HepG2 (cell line): ENCODE data around the gene LATS2. TPM values are rescaled to one million over a fixed set of nuclear protein-coding genes. Genes with fewer than 3 reads are reported as not detected.
"Not testable (repeated sequence)": the region's sequence is repeated elsewhere in the genome, so short reads cannot be mapped to it uniquely, and the experiment has no call there.

ENCODE experiments used
- ATAC-seq: fragments of 200-7000 bp; cut with Tn5 transposase; 3 replicates; pipeline ENCODE4 v1.9.1; 2020; ENCODE audit warnings: mild to moderate bottlenecking, moderate library complexity
- BruUV-seq: library from RNA; stranded (reverse); fragments of 400-500 nt; replicated peaks from 2 replicates; lab custom pipeline; 2021; lab: Mats Ljungman, UMichigan
- CTCF ChIA-PET: fragments of 300-600 bp; formaldehyde crosslinking; extraction: SDS; loops from one replicate; lab custom pipeline; 2021; ENCODE audit warnings: low total read pairs, inconsistent platforms, low intra/inter-chr PET ratio; lab: Yijun Ruan, JAX
- POLR2A ChIA-PET: fragments of 350-600 bp; sonication (Branson Sonifier 250); formaldehyde crosslinking; loops from one replicate; lab custom pipeline; 2020; ENCODE audit warnings: antibody characterized with exemption, inconsistent platforms; lab: Yijun Ruan, JAX
- DNase-seq: peaks from one replicate; pipeline ENCODE4 v3.0.0-alpha.2; 2015; ENCODE audit warnings: low spot score
- FAIRE-seq: peaks from 3 replicates; lab custom pipeline; 2011; peaks lifted over from hg19 to GRCh38; lab: Jason Lieb, UNC
- H2AFZ ChIP-seq: one replicate; pipeline ENCODE4 v1.6.1; 2011; ENCODE audit warnings: low read length, inconsistent platforms
- H3K27ac ChIP-seq: fragments of 300-600 bp; 3 replicates; pipeline ENCODE4 v1.8.0; 2011; ENCODE audit warnings: mixed run types, mild to moderate bottlenecking, mixed read lengths, low read length, inconsistent platforms; ENCODE audit not compliant: insufficient read depth; ENCODE audit errors: extremely low read length
- H3K27me3 ChIP-seq, 2 experiments: fragments of 200-600 bp in 1 of 2; 2 replicates in 1 of 2; 3 replicates in 1 of 2; pipeline versions ENCODE4 v1.6.0 to v1.8.0; 2011; ENCODE audit warnings: low read length in 2 of 2, mild to moderate bottlenecking in 2 of 2, moderate library complexity in 2 of 2, inconsistent platforms in 1 of 2; ENCODE audit not compliant: insufficient read depth in 2 of 2, control insufficient read depth in 1 of 2
- H3K36me3 ChIP-seq, 2 experiments: fragments of 200-600 bp in 1 of 2; replicated peaks in 1 of 2; 2 replicates in 1 of 2; 3 replicates in 1 of 2; pipeline versions ENCODE4 v1.5.1 to v1.8.0; 2011; ENCODE audit warnings: low read length in 2 of 2, inconsistent platforms in 1 of 2; ENCODE audit not compliant: insufficient read depth in 2 of 2, control insufficient read depth in 1 of 2
- H3K4me1 ChIP-seq: 2 replicates; pipeline ENCODE4 v1.5.1; 2012; ENCODE audit warnings: low read length, inconsistent platforms; ENCODE audit not compliant: insufficient read depth
- H3K4me2 ChIP-seq: 2 replicates; pipeline ENCODE4 v1.6.0; 2011; ENCODE audit warnings: low read depth, low read length, inconsistent platforms
- H3K4me3 ChIP-seq, 3 experiments: fragments of 200-600 bp in 1 of 3; sonication (generic), shearing (Covaris generic) in 1 of 3; replicated peaks in 1 of 3; 2 replicates each; pipeline ENCODE4 v1.5.1; 2011 to 2016; ENCODE audit warnings: low read length in 3 of 3, inconsistent platforms in 2 of 3, low read depth in 2 of 3, mild to moderate bottlenecking in 2 of 3, control low read depth in 1 of 3, mixed read lengths in 1 of 3; ENCODE audit not compliant: insufficient read depth in 1 of 3
- H3K79me2 ChIP-seq: one replicate; pipeline ENCODE4 v1.6.1; 2011; ENCODE audit warnings: low read length, inconsistent platforms; ENCODE audit not compliant: insufficient read depth
- H3K9ac ChIP-seq: 2 replicates; pipeline ENCODE4 v1.6.0; 2011; ENCODE audit warnings: mild to moderate bottlenecking, low read depth, low read length, inconsistent platforms; ENCODE audit not compliant: insufficient read depth
- H3K9me3 ChIP-seq: 2 replicates; pipeline ENCODE4 v1.5.1; 2012; ENCODE audit warnings: mild to moderate bottlenecking, low read length
- H4K20me1 ChIP-seq: 2 replicates; pipeline ENCODE4 v1.6.0; 2011; ENCODE audit warnings: inconsistent platforms, mild to moderate bottlenecking, low read length, moderate library complexity; ENCODE audit not compliant: insufficient read depth
- EP300 ChIP-seq, 3 experiments: sonication (generic) in 1 of 3; formaldehyde crosslinking in 1 of 3; IDR thresholded peaks; 2 replicates each; pipeline versions ENCODE4 v1.5.1 to v1.6.1; 2011 to 2020; ENCODE audit warnings: low read depth in 2 of 3, low read length in 2 of 3, borderline replicate concordance in 1 of 3, improper control_type of control experiment in 1 of 3, mild to moderate bottlenecking in 1 of 3, missing genetic modification reagents in 1 of 3, moderate library complexity in 1 of 3
- MAX ChIP-seq: IDR thresholded peaks from 2 replicates; pipeline ENCODE4 v1.6.1; 2012; ENCODE audit warnings: inconsistent platforms
- MXD4 ChIP-seq: IDR thresholded peaks from 2 replicates; pipeline ENCODE4 v1.6.1; 2016; ENCODE audit warnings: mild to moderate bottlenecking, missing biosample characterization, missing genetic modification reagents
- NKX3-1 ChIP-seq: sonication (generic); formaldehyde crosslinking; IDR thresholded peaks from 2 replicates; pipeline ENCODE4 v1.5.0; 2020; ENCODE audit warnings: missing genetic modification reagents
- SPEN ChIP-seq: sonication (generic); formaldehyde crosslinking; IDR thresholded peaks from 2 replicates; pipeline ENCODE4 v1.5.1; 2020; ENCODE audit warnings: low read depth, mild to moderate bottlenecking, missing genetic modification reagents
- ZBTB3 ChIP-seq: sonication (generic); formaldehyde crosslinking; IDR thresholded peaks from 2 replicates; pipeline ENCODE4 v1.4.0; 2020; ENCODE audit warnings: low read depth, mild to moderate bottlenecking, moderate library complexity, missing genetic modification reagents, borderline replicate concordance
- ZFP90 ChIP-seq: sonication (generic); formaldehyde crosslinking; IDR thresholded peaks from 2 replicates; pipeline ENCODE4 v1.8.0; 2022; ENCODE audit warnings: missing genetic modification reagents, mild to moderate bottlenecking, inconsistent platforms, borderline replicate concordance
- ZFY ChIP-seq: sonication (generic); formaldehyde crosslinking; IDR thresholded peaks from 2 replicates; pipeline ENCODE4 v1.4.0; 2020; ENCODE audit warnings: missing genetic modification reagents
- ZNF446 ChIP-seq: sonication (generic); formaldehyde crosslinking; IDR thresholded peaks from 2 replicates; pipeline ENCODE4 v1.5.0; 2020; ENCODE audit warnings: mild to moderate bottlenecking, missing genetic modification reagents
- ZNF629 ChIP-seq: sonication (generic); formaldehyde crosslinking; conservative IDR thresholded peaks from 2 replicates; pipeline ENCODE4 v1.5.0; 2020; ENCODE audit warnings: missing genetic modification reagents
- ZNF777 ChIP-seq: sonication (generic); formaldehyde crosslinking; IDR thresholded peaks from 2 replicates; pipeline ENCODE4 v1.4.0; 2020; ENCODE audit warnings: missing genetic modification reagents
- WGBS: methylation state at CpG from one replicate; pipeline ENCODE4 v1.1.6; 2017; ENCODE audit warnings: low lambda C conversion rate; 5-methylcytosine and 5-hydroxymethylcytosine counted together
- in situ Hi-C: cut with HindIII; loops from 2 replicates; pipeline ENCODE4 v1.10.0; 2017; ENCODE audit warnings: low pct_unique_long_range_greater_than_20kb; ENCODE audit not compliant: extremely low pct_ligation_motif_present
- intact Hi-C: fragments of 100-400 bp; cut with micrococcal nuclease; formaldehyde crosslinking; loops from one replicate; pipeline ENCODE4 v1.10.0; 2022; ENCODE audit not compliant: unreplicated experiment
- polyA plus RNA-seq, 8 experiments: library from polyadenylated mRNA; depleted of rRNA in 3 of 8; stranded (reverse) in 7 of 8; unstranded in 1 of 8; fragments of >200 nt; fragmentation: Illumina TruSeq in 4 of 8; extraction: Trizol in 4 of 8; gene quantifications; 2 replicates each; pipeline versions ENCODE4 v1.2.1 to v1.2.3, GENCODE V29; 2011 to 2016; ENCODE audit warnings: low read depth in 4 of 8, missing spikeins in 1 of 8, mixed read lengths in 1 of 8; ENCODE audit not compliant: insufficient read depth in 1 of 8
- total RNA-seq, 5 experiments: library from RNA; depleted of rRNA; stranded (reverse); fragments of >200 nt; fragmentation: Illumina TruSeq; extraction: Trizol; gene quantifications; 2 replicates each; pipeline ENCODE4 v1.2.3, GENCODE V29; 2016; ENCODE audit warnings: low read depth in 1 of 5
- TF ChIP-seq, protein P1 (sequence below): sonication (generic); formaldehyde crosslinking; IDR thresholded peaks from 2 replicates; pipeline ENCODE4 v1.8.0; 2022; ENCODE audit warnings: mild to moderate bottlenecking, missing genetic modification reagents, borderline replicate concordance

The LATS2 gene
- total and polyA plus RNA-seq, 2 of the 13 experiments (the other 11 are each of a cell fraction or from before 2014, with no cell fraction given): 7.3 to 8.5 TPM

DNA sequence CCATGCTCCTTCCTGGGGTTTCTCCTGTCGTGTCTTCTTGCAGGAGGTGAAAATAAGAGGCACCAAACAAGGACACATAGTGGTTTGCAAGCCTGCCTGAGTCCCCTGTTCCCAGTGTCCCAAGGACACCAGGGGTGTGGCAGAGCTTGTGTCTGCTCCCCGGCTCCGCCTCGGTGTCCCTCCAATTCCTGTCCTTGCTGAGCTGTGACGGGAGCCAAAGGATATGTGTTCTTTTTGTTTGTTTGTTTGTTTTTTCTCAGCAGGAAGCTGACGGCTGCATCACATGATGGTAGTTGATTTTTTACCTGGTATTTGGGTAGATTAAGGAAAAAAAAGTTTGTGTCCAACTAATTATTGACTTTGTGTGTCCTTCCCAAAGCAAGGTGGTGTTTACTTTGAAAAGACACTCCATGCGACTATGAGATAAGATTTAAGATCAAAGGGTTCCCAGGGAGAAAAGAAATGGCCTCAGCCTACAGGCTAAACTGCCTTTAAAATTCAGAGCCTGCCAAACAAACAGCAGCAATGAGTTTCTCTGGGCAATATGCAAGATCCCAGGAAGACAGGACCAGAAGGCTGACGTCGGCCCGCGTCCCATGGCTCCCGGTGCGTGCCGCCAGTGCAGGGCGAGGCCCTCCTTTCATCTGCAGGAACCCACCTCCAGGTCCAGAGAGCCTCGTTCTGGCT is 108.0 kb downstream of the LATS2 start (continued):
- 0 out of 2 replicates have a peak, but pooled peaks have one; percentile 29 for TF ChIP-seq MXD4 (CRISPR knock-in tag)
- TF ChIP-seq NKX3-1 (CRISPR knock-in tag): 0 out of 2 replicates have a peak, but pooled peaks have one; percentile 46
- TF ChIP-seq EP300 (IDR thresholded peaks at IDR 0.05; ENCODE audit: low read depth in 2 of 2, low read length in 2 of 2): peak in 1 of 2 experiments; percentile 89; a peak in 2 of 4 replicates
- peak; percentile 48; the same call in 1 of the 2 replicates for TF ChIP-seq EP300 (CRISPR knock-in tag; IDR thresholded peaks at IDR 0.05; ENCODE audit: borderline replicate concordance)
- TF ChIP-seq ZBTB3: no peak
- TF ChIP-seq SPEN (CRISPR knock-in tag): peak; percentile 40; the same call in 1 of the 2 replicates
- no peak for TF ChIP-seq ZNF446 (CRISPR knock-in tag)
- TF ChIP-seq, all 625 proteins: peak for 184

GRCh38 chr13:20952838-20953237 is 108.5 kb downstream of the LATS2 start:
- no peaks in the 10 kb centered on the region for H3K36me3 ChIP-seq
- no peaks in the 10 kb centered on the region for H3K79me2 ChIP-seq
- POLR2A ChIA-PET: interaction anchor here (0.9 to 1.3 kb wide), 6 partner anchors 9 to 224 kb away, joined by 3 to 8 read pairs (median 4); partner anchors contain the start of genes MRPL57, SKA3 and XPO4
- peak overlapping the region; percentile 71 for H3K27ac ChIP-seq
- BruUV-seq: no TSS peak
- H2AFZ ChIP-seq: no peak overlapping the region
- in situ Hi-C loops: no loop called here
- no peaks in the 10 kb centered on the region for H3K9me3 ChIP-seq
- peak overlapping the region; percentile 57 for H3K9ac ChIP-seq
- intact Hi-C loops: loop anchor here (5.0 kb wide), 1 partner anchor 59 kb away; no protein-coding TSS in a partner anchor
- no CpG with 5 or more reads among the region's 16 CpGs for WGBS
- H4K20me1 ChIP-seq: no peaks in the 10 kb centered on the region
- DNase-seq (no peak), ATAC-seq (no peak; the same call in 2 of the 3 replicates)
- no peaks in the 10 kb centered on the region for H3K27me3 ChIP-seq
- peak overlapping the region; percentile 39 to 64 (median 43) for H3K4me3 ChIP-seq
- TF ChIP-seq, protein P1, sequence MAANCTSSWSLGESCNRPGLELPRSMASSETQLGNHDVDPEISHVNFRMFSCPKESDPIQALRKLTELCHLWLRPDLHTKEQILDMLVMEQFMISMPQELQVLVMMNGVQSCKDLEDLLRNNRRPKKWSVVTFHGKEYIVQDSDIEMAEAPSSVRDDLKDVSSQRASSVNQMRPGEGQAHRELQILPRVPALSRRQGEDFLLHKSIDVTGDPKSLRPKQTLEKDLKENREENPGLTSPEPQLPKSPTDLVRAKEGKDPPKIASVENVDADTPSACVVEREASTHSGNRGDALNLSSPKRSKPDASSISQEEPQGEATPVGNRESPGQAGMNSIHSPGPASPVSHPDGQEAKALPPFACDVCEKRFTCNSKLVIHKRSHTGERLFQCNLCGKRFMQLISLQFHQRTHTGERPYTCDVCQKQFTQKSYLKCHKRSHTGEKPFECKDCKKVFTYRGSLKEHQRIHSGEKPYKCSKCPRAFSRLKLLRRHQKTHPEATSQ (CRISPR knock-in tag): no peak
- TF ChIP-seq MAX (0 out of 2 replicates have a peak, but pooled peaks have one; percentile 4), ZNF629 (CRISPR knock-in tag) (no peak), ZFP90 (CRISPR knock-in tag) (no peak), ZNF777 (CRISPR knock-in tag) (0 out of 2 replicates have a peak, but pooled peaks have one; percentile 3), ZFY (0 out of 2 replicates have a peak, but pooled peaks have one; percentile 4)
- TF ChIP-seq, all 625 proteins: peak for 3
- Histone ChIP-seq H3K4me1 (peaks cover 42% of the 10 kb centered on the region), H3K4me2 (peak overlapping the region; percentile 94)
- CTCF ChIA-PET: no interaction called here
- no peak for FAIRE-seq

- POLR2A ChIA-PET, ATAC-seq, BruUV-seq: not testable (repeated sequence)
Measured at GRCh38 chr13:20948001-20948400, 113.4 kb downstream of the LATS2 start.

More at GRCh38 chr13:20948001-20948400, 113.4 kb downstream of the LATS2 start:
- H2AFZ ChIP-seq, CTCF ChIA-PET, H3K27ac ChIP-seq, H3K27me3 ChIP-seq, FAIRE-seq, H3K9me3 ChIP-seq, H3K9ac ChIP-seq, H3K36me3 ChIP-seq, H3K79me2 ChIP-seq, intact Hi-C loops, H3K4me3 ChIP-seq, DNase-seq, H4K20me1 ChIP-seq, H3K4me2 ChIP-seq: not testable (repeated sequence)
- WGBS: 70% methylated on average over 3 of the region's 3 CpGs
- H3K4me1 ChIP-seq: peaks cover 38% of the 10 kb centered on the region
- in situ Hi-C loops: loop anchor here (10.0 kb wide), 1 partner anchor 227 kb away; the partner anchor contains the start of genes MRPL57 and SKA3
